PFSK-1 (cell line): Measurements from ENCODE around the gene SOX12.

Source experiments
- FOXP2 ChIP-seq: optimal IDR thresholded peaks from 2 replicates; pipeline ENCODE3; 2011; ENCODE audit warnings: borderline replicate concordance, control low read depth, inconsistent platforms; ENCODE audit not compliant: insufficient read depth; ENCODE audit errors: extremely low read length, extremely low read depth
- POLR2AphosphoS5 ChIP-seq: IDR thresholded peaks from 2 replicates; pipeline ENCODE4 v1.6.1; 2012; ENCODE audit warnings: low read depth, mild to moderate bottlenecking, control low read depth, low read length, moderate library complexity
- SIN3A ChIP-seq: IDR thresholded peaks from 2 replicates; pipeline ENCODE4 v1.6.1; 2012; ENCODE audit warnings: mild to moderate bottlenecking, low read length, moderate library complexity, borderline replicate concordance; ENCODE audit not compliant: insufficient read depth
- TAF1 ChIP-seq: IDR thresholded peaks from 2 replicates; pipeline ENCODE4 v1.6.1; 2012; ENCODE audit warnings: low read length, control low read depth, borderline replicate concordance; ENCODE audit not compliant: insufficient read depth
- TF ChIP-seq, protein P1 (sequence below), 2 experiments: IDR thresholded peaks; 2 replicates each; pipeline versions ENCODE4 v1.6.1 to v1.8.0; 2011 to 2012; ENCODE audit warnings: low read depth in 2 of 2, low read length in 2 of 2, control low read depth in 1 of 2, inconsistent platforms in 1 of 2, mild to moderate bottlenecking in 1 of 2, moderate library complexity in 1 of 2; ENCODE audit not compliant: insufficient read depth in 1 of 2

Gene SOX12

DNA sequence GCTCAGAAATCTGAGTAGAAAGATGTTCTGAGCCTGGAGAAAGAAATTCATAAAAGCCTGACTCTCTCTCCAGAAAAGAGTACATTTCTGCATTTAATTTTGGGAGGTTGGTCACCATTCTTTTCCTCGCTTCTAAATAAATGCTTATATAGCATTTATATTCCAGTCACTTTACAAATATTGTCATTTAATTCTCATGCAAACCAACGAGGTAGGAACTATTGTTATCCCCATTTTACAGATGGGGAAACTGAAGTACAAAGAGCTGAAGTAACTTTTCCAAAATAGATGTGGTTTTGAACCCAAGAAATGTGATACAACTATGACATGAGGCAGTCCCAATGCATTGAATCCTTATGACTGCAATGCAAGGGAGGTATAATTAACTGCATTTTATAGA is 50.7 kb downstream of the SOX12 start:
- TF ChIP-seq FOXP2, result no peak
- TF ChIP-seq SIN3A, result no peak
- TF ChIP-seq POLR2AphosphoS5, result no peak
- TF ChIP-seq, protein P1, sequence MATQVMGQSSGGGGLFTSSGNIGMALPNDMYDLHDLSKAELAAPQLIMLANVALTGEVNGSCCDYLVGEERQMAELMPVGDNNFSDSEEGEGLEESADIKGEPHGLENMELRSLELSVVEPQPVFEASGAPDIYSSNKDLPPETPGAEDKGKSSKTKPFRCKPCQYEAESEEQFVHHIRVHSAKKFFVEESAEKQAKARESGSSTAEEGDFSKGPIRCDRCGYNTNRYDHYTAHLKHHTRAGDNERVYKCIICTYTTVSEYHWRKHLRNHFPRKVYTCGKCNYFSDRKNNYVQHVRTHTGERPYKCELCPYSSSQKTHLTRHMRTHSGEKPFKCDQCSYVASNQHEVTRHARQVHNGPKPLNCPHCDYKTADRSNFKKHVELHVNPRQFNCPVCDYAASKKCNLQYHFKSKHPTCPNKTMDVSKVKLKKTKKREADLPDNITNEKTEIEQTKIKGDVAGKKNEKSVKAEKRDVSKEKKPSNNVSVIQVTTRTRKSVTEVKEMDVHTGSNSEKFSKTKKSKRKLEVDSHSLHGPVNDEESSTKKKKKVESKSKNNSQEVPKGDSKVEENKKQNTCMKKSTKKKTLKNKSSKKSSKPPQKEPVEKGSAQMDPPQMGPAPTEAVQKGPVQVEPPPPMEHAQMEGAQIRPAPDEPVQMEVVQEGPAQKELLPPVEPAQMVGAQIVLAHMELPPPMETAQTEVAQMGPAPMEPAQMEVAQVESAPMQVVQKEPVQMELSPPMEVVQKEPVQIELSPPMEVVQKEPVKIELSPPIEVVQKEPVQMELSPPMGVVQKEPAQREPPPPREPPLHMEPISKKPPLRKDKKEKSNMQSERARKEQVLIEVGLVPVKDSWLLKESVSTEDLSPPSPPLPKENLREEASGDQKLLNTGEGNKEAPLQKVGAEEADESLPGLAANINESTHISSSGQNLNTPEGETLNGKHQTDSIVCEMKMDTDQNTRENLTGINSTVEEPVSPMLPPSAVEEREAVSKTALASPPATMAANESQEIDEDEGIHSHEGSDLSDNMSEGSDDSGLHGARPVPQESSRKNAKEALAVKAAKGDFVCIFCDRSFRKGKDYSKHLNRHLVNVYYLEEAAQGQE (IDR thresholded peaks at IDR 0.05; ENCODE audit: insufficient read depth in 1 of 2, low read depth in 2 of 2, low read length in 2 of 2), result no peak
- no peak for TF ChIP-seq TAF1

GRCh38 chr20:376750-377149 is 51.4 kb downstream of the SOX12 start:
- no peak for TF ChIP-seq FOXP2
- no peak for TF ChIP-seq TAF1
- TF ChIP-seq SIN3A, result no peak

GRCh38 chr20:378961-379336 is 53.6 kb downstream of the SOX12 start:
- TF ChIP-seq FOXP2 (no peak), SIN3A (no peak), POLR2AphosphoS5 (no peak), TAF1 (no peak)
- TF ChIP-seq, protein P1 (IDR thresholded peaks at IDR 0.05; ENCODE audit: insufficient read depth in 1 of 2, low read depth in 2 of 2, low read length in 2 of 2), result no peak
